CD4-positive, alpha-beta T cell treated with Interferon gamma for 1 hour (primary cell): ENCODE data around the gene FAM153A.
"Not testable (repeated sequence)": the region's sequence is repeated elsewhere in the genome, so short reads cannot be mapped to it uniquely, and the experiment has no call there.

Source experiments
- DNase-seq: peaks from one replicate; pipeline ENCODE4 v3.0.0-alpha.2; 2020

Gene FAM153A

GRCh38 chr5:177782792-177783633, at the start of gene FAM153A:
TSS of gene FAM153A (minus strand) at chr5:177782899.
- not testable (repeated sequence) for DNase-seq

- not testable (repeated sequence) for DNase-seq
These were observed 49.6 kb upstream of the FAM153A start for GRCh38 chr5:177832287-177832686.

- DNase-seq, result peak; percentile 43
These were observed 43.4 kb upstream of the FAM153A start for GRCh38 chr5:177826073-177826472.

- DNase-seq, result not testable (repeated sequence)
These were observed 42.1 kb upstream of the FAM153A start for GRCh38 chr5:177824776-177825175.

- DNase-seq, result not testable (repeated sequence)
These were observed 39.8 kb upstream of the FAM153A start for GRCh38 chr5:177822489-177822888.

- not testable (repeated sequence) for DNase-seq
These were observed 37.0 kb upstream of the FAM153A start for GRCh38 chr5:177819664-177820063.

GRCh38 chr5:177812814-177813425, 30.2 kb upstream of the FAM153A start:
- DNase-seq, result peak; percentile 26

GRCh38 chr5:177812160-177812743, 29.6 kb upstream of the FAM153A start:
- peak; percentile 60 for DNase-seq

GRCh38 chr5:177809209-177809913, 26.7 kb upstream of the FAM153A start:
- DNase-seq, result peak; percentile 8

- not testable (repeated sequence) for DNase-seq
These were observed 25.7 kb upstream of the FAM153A start for GRCh38 chr5:177808420-177808819.

GRCh38 chr5:177807265-177807664, 24.6 kb upstream of the FAM153A start:
- DNase-seq, result not testable (repeated sequence)

GRCh38 chr5:177801427-177801826, 18.7 kb upstream of the FAM153A start:
- DNase-seq, result not testable (repeated sequence)

GRCh38 chr5:177798237-177798840, 15.6 kb upstream of the FAM153A start:
- DNase-seq, result peak; percentile 20

GRCh38 chr5:177793272-177793671, 10.6 kb upstream of the FAM153A start:
- DNase-seq, result not testable (repeated sequence)

GRCh38 chr5:177791649-177792048, 8.9 kb upstream of the FAM153A start:
- DNase-seq, result not testable (repeated sequence)

GRCh38 chr5:177782169-177782568, 530 bp downstream of the FAM153A start:
- not testable (repeated sequence) for DNase-seq

GRCh38 chr5:177771206-177771605, 11.5 kb downstream of the FAM153A start:
- DNase-seq, result not testable (repeated sequence)

- not testable (repeated sequence) for DNase-seq
These were observed 12.1 kb downstream of the FAM153A start for GRCh38 chr5:177770646-177771045.

- DNase-seq, result not testable (repeated sequence)
These were observed 18.8 kb downstream of the FAM153A start for GRCh38 chr5:177763737-177764508.

GRCh38 chr5:177760954-177761353, 21.7 kb downstream of the FAM153A start:
- not testable (repeated sequence) for DNase-seq

GRCh38 chr5:177747354-177747753, 35.3 kb downstream of the FAM153A start:
- DNase-seq, result not testable (repeated sequence)

- DNase-seq, result not testable (repeated sequence)
These were observed 57.8 kb downstream of the FAM153A start for GRCh38 chr5:177724858-177725257.
